ENCODE results near the gene SLC10A7. TPM values are rescaled to one million over a fixed set of nuclear protein-coding genes. Genes with fewer than 3 reads are reported as not detected.

SLC10A7 gene
- total RNA-seq, 4 donors from 2014 or later, result 5.6 to 12.8 (median 6.8) TPM

DNA sequence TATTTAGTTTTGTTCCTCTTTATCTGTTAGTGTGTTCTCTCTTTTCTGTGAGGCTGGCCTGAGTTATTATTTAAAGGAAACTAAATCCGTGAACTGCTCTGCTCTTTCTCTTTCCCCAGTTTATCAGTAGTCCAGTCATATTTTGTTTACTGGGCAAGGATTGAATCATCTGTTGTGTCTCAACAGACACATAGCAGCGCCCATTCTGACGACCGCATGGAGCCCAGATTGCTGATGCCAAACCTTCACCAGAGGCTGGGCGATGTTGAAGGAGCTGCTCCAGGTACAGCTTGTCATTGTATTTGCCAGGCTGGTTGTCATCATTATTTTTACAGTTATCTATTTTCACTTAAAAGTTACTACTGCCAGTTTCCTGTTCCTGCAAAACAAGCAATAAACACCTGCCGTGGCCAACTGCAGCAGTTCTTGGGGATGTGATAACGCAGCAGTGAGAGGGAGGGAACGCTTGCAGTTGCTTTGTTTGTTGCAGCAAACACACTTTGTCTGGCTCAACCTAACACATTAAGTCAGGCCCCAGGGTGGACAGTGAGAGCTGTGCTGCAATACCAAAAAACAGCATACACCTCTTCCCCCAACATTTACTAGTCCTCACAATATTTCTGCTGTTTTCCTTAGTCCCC is 297.3 kb downstream of the SLC10A7 start:
- Histone ChIP-seq H3K36me3 (no peaks in the 10 kb centered on the region), H3K9me3 (no peaks in the 10 kb centered on the region), H3K4me3 (no peak overlapping the region), H3K27ac (no peak overlapping the region), H3K4me1 (no peaks in the 10 kb centered on the region), H3K27me3 (no peaks in the 10 kb centered on the region)
- ATAC-seq, result no peak
- no peak for TF ChIP-seq POLR2A (IDR thresholded peaks at IDR 0.05)
- TF ChIP-seq, protein P1, sequence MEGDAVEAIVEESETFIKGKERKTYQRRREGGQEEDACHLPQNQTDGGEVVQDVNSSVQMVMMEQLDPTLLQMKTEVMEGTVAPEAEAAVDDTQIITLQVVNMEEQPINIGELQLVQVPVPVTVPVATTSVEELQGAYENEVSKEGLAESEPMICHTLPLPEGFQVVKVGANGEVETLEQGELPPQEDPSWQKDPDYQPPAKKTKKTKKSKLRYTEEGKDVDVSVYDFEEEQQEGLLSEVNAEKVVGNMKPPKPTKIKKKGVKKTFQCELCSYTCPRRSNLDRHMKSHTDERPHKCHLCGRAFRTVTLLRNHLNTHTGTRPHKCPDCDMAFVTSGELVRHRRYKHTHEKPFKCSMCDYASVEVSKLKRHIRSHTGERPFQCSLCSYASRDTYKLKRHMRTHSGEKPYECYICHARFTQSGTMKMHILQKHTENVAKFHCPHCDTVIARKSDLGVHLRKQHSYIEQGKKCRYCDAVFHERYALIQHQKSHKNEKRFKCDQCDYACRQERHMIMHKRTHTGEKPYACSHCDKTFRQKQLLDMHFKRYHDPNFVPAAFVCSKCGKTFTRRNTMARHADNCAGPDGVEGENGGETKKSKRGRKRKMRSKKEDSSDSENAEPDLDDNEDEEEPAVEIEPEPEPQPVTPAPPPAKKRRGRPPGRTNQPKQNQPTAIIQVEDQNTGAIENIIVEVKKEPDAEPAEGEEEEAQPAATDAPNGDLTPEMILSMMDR (IDR thresholded peaks at IDR 0.05), result no peak
- 19 to 63% methylated on average over 2 to 5 of the region's 8 CpGs for WGBS, 2 donors (ENCODE audit: low coverage in 1 of 2)

DNA sequence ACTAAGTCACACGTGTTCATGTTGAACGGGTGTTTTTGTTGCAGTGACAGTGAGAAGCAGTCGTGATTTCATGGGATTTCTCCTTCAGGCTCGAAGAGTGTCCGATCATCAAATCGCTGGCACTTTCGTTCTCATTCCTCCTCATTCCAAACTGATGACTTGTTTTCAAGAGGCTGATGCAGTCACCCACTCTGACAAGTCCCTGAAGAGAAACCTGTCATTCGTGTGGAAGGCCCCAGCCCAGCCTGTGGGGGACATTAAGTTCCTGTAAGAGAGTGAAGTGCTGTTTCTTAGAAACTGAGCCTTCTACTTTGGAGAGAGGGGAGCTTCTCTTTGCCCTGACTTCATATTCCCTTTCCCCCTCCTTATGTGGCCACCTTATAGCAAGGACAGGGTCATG is 299.4 kb downstream of the SLC10A7 start:
- no peaks in the 10 kb centered on the region for H3K9me3 ChIP-seq
- no peak for ATAC-seq
- WGBS, 2 donors (ENCODE audit: low coverage in 1 of 2), result 58 to 90% methylated on average over 5 to 8 of the region's 8 CpGs
- no peak overlapping the region for H3K4me3 ChIP-seq
- no peak overlapping the region for H3K27ac ChIP-seq
- no peaks in the 10 kb centered on the region for H3K36me3 ChIP-seq
- H3K4me1 ChIP-seq, result no peaks in the 10 kb centered on the region
- no peaks in the 10 kb centered on the region for H3K27me3 ChIP-seq
- TF ChIP-seq POLR2A (IDR thresholded peaks at IDR 0.05) (no peak), POLR2AphosphoS5 (IDR thresholded peaks at IDR 0.05) (no peak)

DNA sequence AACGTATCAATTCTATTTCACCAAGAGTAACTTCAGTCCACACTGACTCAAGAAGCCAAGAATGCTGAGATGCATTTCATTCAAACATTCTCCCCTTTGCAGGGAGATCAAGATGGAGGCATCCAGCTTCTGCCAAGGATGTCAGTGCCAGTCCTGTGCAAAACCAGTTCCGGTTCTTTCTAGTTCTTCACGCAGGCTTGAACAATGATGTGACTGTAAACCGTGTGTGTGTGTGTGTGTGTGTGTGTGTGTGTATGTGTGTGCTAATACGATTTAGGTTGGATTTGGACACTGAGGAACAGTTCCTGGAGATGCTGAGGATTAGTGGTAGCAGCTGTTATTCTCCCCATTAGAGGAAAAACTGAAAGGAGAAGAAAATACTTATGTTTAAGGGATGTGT is 307.5 kb downstream of the SLC10A7 start, which contains the start of gene REELD1:
REELD1 (plus strand) TSS at position 301 of the 400 bp plus-strand sequence. CDS start 2,415 bp downstream, outside the sequence.
- H3K9me3 ChIP-seq, result no peaks in the 10 kb centered on the region
- H3K4me3 ChIP-seq, result no peak within 1 kb of the TSS
- no peak for ATAC-seq
- WGBS, 2 donors (ENCODE audit: low coverage in 1 of 2), result 81% methylated on average over 2 to 4 of the region's 5 CpGs
- no peak within 1 kb of the TSS for H3K27ac ChIP-seq
- TF ChIP-seq POLR2AphosphoS5 (IDR thresholded peaks at IDR 0.05) (no peak), POLR2A (IDR thresholded peaks at IDR 0.05) (no peak), EP300 (IDR thresholded peaks at IDR 0.05) (no peak)
- TF ChIP-seq, protein P1 (IDR thresholded peaks at IDR 0.05), result no peak
- H3K36me3 ChIP-seq, result no peaks in the 10 kb centered on the region
- no peaks in the 10 kb centered on the region for H3K4me1 ChIP-seq
- H3K27me3 ChIP-seq, result no peaks in the 10 kb centered on the region

DNA sequence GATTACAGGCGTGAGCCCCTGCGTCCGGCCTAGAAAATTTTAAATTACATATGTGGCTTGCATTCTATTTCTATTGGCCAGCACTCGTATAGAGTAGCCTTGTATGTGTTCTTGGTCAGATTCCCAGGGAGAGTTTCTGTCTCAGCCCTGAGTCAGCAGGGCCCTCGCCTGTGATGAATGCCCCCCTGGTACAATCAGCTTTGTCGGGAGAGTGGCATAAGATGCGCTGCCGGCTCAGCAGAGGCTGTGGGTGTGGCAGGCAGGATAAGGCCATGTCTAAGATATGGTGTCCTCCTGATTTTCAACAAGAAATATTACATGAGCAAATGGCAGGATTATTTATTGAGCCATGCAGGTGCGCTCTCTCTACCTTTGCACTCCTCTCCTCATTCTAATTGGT is 309.0 kb downstream of the SLC10A7 start:
- TF ChIP-seq, protein P1 (IDR thresholded peaks at IDR 0.05), result no peak
- no peak for TF ChIP-seq POLR2AphosphoS5 (IDR thresholded peaks at IDR 0.05)
- 89 to 93% methylated on average over 3 to 9 of the region's 9 CpGs for WGBS, 2 donors (ENCODE audit: low coverage in 1 of 2)
- Histone ChIP-seq H3K4me3 (no peak overlapping the region), H3K4me1 (no peaks in the 10 kb centered on the region), H3K9me3 (no peaks in the 10 kb centered on the region), H3K27me3 (no peaks in the 10 kb centered on the region), H3K27ac (no peak overlapping the region), H3K36me3 (no peaks in the 10 kb centered on the region)
- ATAC-seq, result no peak

DNA sequence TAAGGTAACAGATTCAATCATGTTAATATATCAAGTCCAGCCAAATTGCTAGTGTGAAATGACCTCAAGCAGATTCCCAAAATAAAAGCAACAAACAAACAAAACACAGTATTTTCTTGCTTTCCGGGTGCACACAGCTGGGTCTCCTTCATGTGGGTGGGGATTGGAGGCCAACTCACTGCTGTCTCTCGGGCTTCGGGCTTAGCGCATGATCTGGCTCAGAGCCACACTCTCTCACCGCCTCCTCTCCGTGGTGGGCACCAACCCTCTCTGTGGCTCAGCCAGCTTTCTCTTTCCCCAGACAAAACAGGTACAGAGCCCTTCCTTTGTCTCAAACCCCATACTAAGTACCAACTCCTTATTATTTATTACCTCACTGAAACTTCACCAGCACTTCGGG is 310.3 kb downstream of the SLC10A7 start:
- Histone ChIP-seq H3K27ac (no peak overlapping the region), H3K27me3 (no peaks in the 10 kb centered on the region), H3K4me1 (no peaks in the 10 kb centered on the region), H3K36me3 (no peaks in the 10 kb centered on the region), H3K4me3 (no peak overlapping the region), H3K9me3 (no peaks in the 10 kb centered on the region)
- TF ChIP-seq POLR2A (IDR thresholded peaks at IDR 0.05) (no peak), POLR2AphosphoS5 (IDR thresholded peaks at IDR 0.05) (no peak), EP300 (IDR thresholded peaks at IDR 0.05) (no peak)
- TF ChIP-seq, protein P1 (IDR thresholded peaks at IDR 0.05), result no peak
- 71 to 83% methylated on average over 6 of the region's 7 CpGs for WGBS, 2 donors (ENCODE audit: low coverage in 1 of 2)
- no peak for ATAC-seq
